PC-3 (cell line): ENCODE results near the gene SLC26A1.

Source experiments
- CTCF ChIP-seq: fragments of 300-600 bp; sonication (generic); conservative IDR thresholded peaks from 2 replicates; pipeline ENCODE4 v1.5.1; 2017; ENCODE audit warnings: antibody characterized with exemption, low read depth, mild to moderate bottlenecking, low read length
- EZH2 ChIP-seq: fragments of 300-600 bp; sonication (generic); IDR thresholded peaks from one replicate; pipeline ENCODE4 v1.6.1; 2017; ENCODE audit warnings: antibody characterized with exemption, mild to moderate bottlenecking, low read length; ENCODE audit not compliant: unreplicated experiment
- EZH2phosphoT487 ChIP-seq: fragments of 300-600 bp; sonication (generic); IDR thresholded peaks from 2 replicates; pipeline ENCODE4 v1.6.1; 2018; ENCODE audit warnings: mild to moderate bottlenecking, antibody characterized with exemption, low read length, borderline replicate concordance

GRCh38 chr4:1026115-1026514, 32.9 kb upstream of the SLC26A1 start:
- TF ChIP-seq CTCF (no peak), EZH2phosphoT487 (no peak), EZH2 (no peak)
